C4-2B (cell line): Measurements from ENCODE around the gene SUPT6H.

Experiments
- ZFX ChIP-seq: fragments of 450-650 bp; IDR thresholded peaks from 2 replicates; pipeline ENCODE4 v1.6.1; 2017
- TF ChIP-seq, protein P1 (sequence below): fragments of 450-650 bp; conservative IDR thresholded peaks from 2 replicates; pipeline ENCODE4 v1.5.1; 2017; ENCODE audit warnings: mild to moderate bottlenecking

- TF ChIP-seq, protein P1, sequence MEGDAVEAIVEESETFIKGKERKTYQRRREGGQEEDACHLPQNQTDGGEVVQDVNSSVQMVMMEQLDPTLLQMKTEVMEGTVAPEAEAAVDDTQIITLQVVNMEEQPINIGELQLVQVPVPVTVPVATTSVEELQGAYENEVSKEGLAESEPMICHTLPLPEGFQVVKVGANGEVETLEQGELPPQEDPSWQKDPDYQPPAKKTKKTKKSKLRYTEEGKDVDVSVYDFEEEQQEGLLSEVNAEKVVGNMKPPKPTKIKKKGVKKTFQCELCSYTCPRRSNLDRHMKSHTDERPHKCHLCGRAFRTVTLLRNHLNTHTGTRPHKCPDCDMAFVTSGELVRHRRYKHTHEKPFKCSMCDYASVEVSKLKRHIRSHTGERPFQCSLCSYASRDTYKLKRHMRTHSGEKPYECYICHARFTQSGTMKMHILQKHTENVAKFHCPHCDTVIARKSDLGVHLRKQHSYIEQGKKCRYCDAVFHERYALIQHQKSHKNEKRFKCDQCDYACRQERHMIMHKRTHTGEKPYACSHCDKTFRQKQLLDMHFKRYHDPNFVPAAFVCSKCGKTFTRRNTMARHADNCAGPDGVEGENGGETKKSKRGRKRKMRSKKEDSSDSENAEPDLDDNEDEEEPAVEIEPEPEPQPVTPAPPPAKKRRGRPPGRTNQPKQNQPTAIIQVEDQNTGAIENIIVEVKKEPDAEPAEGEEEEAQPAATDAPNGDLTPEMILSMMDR: no peak
- TF ChIP-seq ZFX: no peak
Measured at GRCh38 chr17:28624148-28624547, 37.9 kb upstream of the SUPT6H start.
